Chondrocyte (in vitro differentiated cells): ENCODE data around the gene PBX1. TPM values are rescaled to one million over a fixed set of nuclear protein-coding genes. Genes with fewer than 3 reads are reported as not detected.
A peak's percentile ranks its signal among the peaks of the same experiment; 100 is the strongest.

Source experiments
- DNase-seq: peaks from one replicate; pipeline ENCODE4 v3.0.0; 2021; ENCODE audit warnings: mixed read lengths, low spot score
- H3K27ac Mint-ChIP-seq: one replicate; pipeline ENCODE4 v1.8.0; 2021; ENCODE audit warnings: mild to moderate bottlenecking, moderate library complexity, mixed read lengths; ENCODE audit not compliant: unreplicated experiment
- H3K27me3 Mint-ChIP-seq: 2 replicates; pipeline ENCODE4 v1.8.0; 2021; ENCODE audit warnings: low read depth, mixed read lengths
- H3K36me3 Mint-ChIP-seq: 2 replicates; pipeline ENCODE4 v1.8.0; 2021; ENCODE audit warnings: low read depth, mixed read lengths
- H3K4me1 Mint-ChIP-seq: 2 replicates; pipeline ENCODE4 v1.8.0; 2021; ENCODE audit warnings: low read depth, mild to moderate bottlenecking, mixed read lengths
- H3K4me3 Mint-ChIP-seq: one replicate; pipeline ENCODE4 v1.8.0; 2021; ENCODE audit warnings: mild to moderate bottlenecking, moderate library complexity, mixed read lengths; ENCODE audit not compliant: unreplicated experiment
- H3K9me3 Mint-ChIP-seq: 2 replicates; pipeline ENCODE4 v1.8.0; 2021; ENCODE audit warnings: low read depth, mixed read lengths
- CTCF ChIP-seq: fragments of 200-600 bp; sonication (generic); IDR thresholded peaks from 2 replicates; pipeline ENCODE4 v1.5.0; 2021; ENCODE audit warnings: antibody characterized with exemption, mild to moderate bottlenecking, moderate library complexity
- total RNA-seq: library from RNA; stranded (reverse); gene quantifications from 3 replicates; pipeline ENCODE4 v1.2.1, GENCODE V29; 2021

PBX1 gene
- total RNA-seq, 1 donor from 2014 or later = 23.0 TPM

GRCh38 chr1:164774413-164774812, 215.4 kb downstream of the PBX1 start:
- H3K27ac Mint-ChIP-seq = no peak overlapping the region
- peaks cover 42% of the 10 kb centered on the region for H3K4me1 Mint-ChIP-seq
- no peaks in the 10 kb centered on the region for H3K27me3 Mint-ChIP-seq
- no peaks in the 10 kb centered on the region for H3K36me3 Mint-ChIP-seq
- H3K4me3 Mint-ChIP-seq = no peak overlapping the region
- no peaks in the 10 kb centered on the region for H3K9me3 Mint-ChIP-seq
- no peak for DNase-seq
- peak; percentile 30 for TF ChIP-seq CTCF

GRCh38 chr1:164774819-164775654, 216.1 kb downstream of the PBX1 start:
- H3K4me3 Mint-ChIP-seq = no peak overlapping the region
- no peaks in the 10 kb centered on the region for H3K36me3 Mint-ChIP-seq
- no peaks in the 10 kb centered on the region for H3K27me3 Mint-ChIP-seq
- H3K27ac Mint-ChIP-seq = no peak overlapping the region
- DNase-seq = no peak
- TF ChIP-seq CTCF = no peak
- H3K9me3 Mint-ChIP-seq = no peaks in the 10 kb centered on the region
- H3K4me1 Mint-ChIP-seq = peaks cover 43% of the 10 kb centered on the region

- Mint-ChIP-seq H3K27me3 (no peaks in the 10 kb centered on the region), H3K27ac (no peak overlapping the region), H3K4me1 (peaks cover 43% of the 10 kb centered on the region), H3K36me3 (no peaks in the 10 kb centered on the region), H3K9me3 (no peaks in the 10 kb centered on the region), H3K4me3 (no peak overlapping the region)
- no peak for DNase-seq
- no peak for TF ChIP-seq CTCF
These were observed 218.5 kb downstream of the PBX1 start for GRCh38 chr1:164777518-164777917.

- H3K27ac Mint-ChIP-seq = peak overlapping the region; percentile 22
- peaks cover 32% of the 10 kb centered on the region for H3K4me1 Mint-ChIP-seq
- no peak for DNase-seq
- no peak overlapping the region for H3K4me3 Mint-ChIP-seq
- H3K27me3 Mint-ChIP-seq = no peaks in the 10 kb centered on the region
- no peaks in the 10 kb centered on the region for H3K36me3 Mint-ChIP-seq
- TF ChIP-seq CTCF = no peak
- no peaks in the 10 kb centered on the region for H3K9me3 Mint-ChIP-seq
These were observed 220.4 kb downstream of the PBX1 start for GRCh38 chr1:164779376-164779775.

GRCh38 chr1:164780111-164780812, 221.3 kb downstream of the PBX1 start:
- Mint-ChIP-seq H3K27ac (no peak overlapping the region), H3K9me3 (no peaks in the 10 kb centered on the region), H3K27me3 (no peaks in the 10 kb centered on the region), H3K36me3 (no peaks in the 10 kb centered on the region), H3K4me3 (no peak overlapping the region), H3K4me1 (peaks cover 30% of the 10 kb centered on the region)
- DNase-seq = no peak
- TF ChIP-seq CTCF = no peak
